ENCODE data around the gene SHC1. TPM values are rescaled to one million over a fixed set of nuclear protein-coding genes. Genes with fewer than 3 reads are reported as not detected.

Gene SHC1
- total and polyA plus RNA-seq, 2 donors (not counting 1 experiment from before 2014, with no cell fraction given): 50.1 to 61.4 TPM

- Mint-ChIP-seq H3K27me3 (no peaks in the 10 kb centered on the region), H3K27ac (no peak overlapping the region), H3K4me3 (no peak overlapping the region), H3K9me3 (ENCODE audit: insufficient read depth) (no peaks in the 10 kb centered on the region), H3K4me1 (peaks cover 12% of the 10 kb centered on the region)
- H4K20me1 ChIP-seq (ENCODE audit: control insufficient read depth, insufficient read depth, low read length, poor library complexity, severe bottlenecking): peaks cover 12% of the 10 kb centered on the region
- H3K27me3 ChIP-seq (replicated peaks in 1 of 4; ENCODE audit: control extremely low read depth in 1 of 4, control insufficient read depth in 3 of 4, insufficient read depth in 4 of 4, low read length in 3 of 4): no peaks in the 10 kb centered on the region
- H3K79me2 ChIP-seq (ENCODE audit: control insufficient read depth, insufficient read depth, low read length): peaks cover 63% of the 10 kb centered on the region
- ATAC-seq (ENCODE audit: low read depth): no peak
- ChIA-PET CTCF (interaction anchor here (0.8 to 9.8 kb wide), 7 partner anchors 8 to 191 kb away, joined by 3 to 72 read pairs (median 16); partner anchors contain the start of genes CKS1B, KRTCAP2, PBXIP1 and PYGO2), POLR2A (interaction anchor here (1.7 kb wide), 1 partner anchor 16 kb away, joined by 9 read pairs; no protein-coding TSS in a partner anchor)
- peak overlapping the region; percentile 91 for H2AFZ ChIP-seq (ENCODE audit: insufficient read depth, low read depth, low read length, poor library complexity, severe bottlenecking)
- DNase-seq: no peak
- 100% methylated on average over 1 of the region's 6 CpGs for WGBS (ENCODE audit: insufficient coverage)
- intact Hi-C loops (cut with micrococcal nuclease): loop anchor here (2.0 kb wide), 2 partner anchors 34 to 68 kb away; partner anchors contain the start of gene ADAM15
- H3K4me2 ChIP-seq (replicated peaks; ENCODE audit: low read depth, low read length, poor library complexity, severe bottlenecking): peak overlapping the region; percentile 87
- peaks cover 13 to 19% of the 10 kb centered on the region in 2 donors for H3K4me1 ChIP-seq (ENCODE audit: control insufficient read depth in 2 of 2, insufficient read depth in 2 of 2, low read length in 2 of 2)
- TF ChIP-seq CTCF (IDR thresholded peaks at IDR 0.05) (no peak), EZH2 (IDR thresholded peaks at IDR 0.05; ENCODE audit: borderline replicate concordance, insufficient read depth, low read depth, low read length, poor library complexity, severe bottlenecking) (no peak)
- H3K4me3 ChIP-seq (ENCODE audit: control extremely low read depth in 1 of 5, extremely low read depth in 1 of 5, insufficient read depth in 1 of 5, low read depth in 2 of 5, low read length in 4 of 5): peak overlapping the region in 4 of 5 experiments; percentile 55 to 85 (median 74)
- H3K36me3 ChIP-seq (replicated peaks in 1 of 2; ENCODE audit: control extremely low read depth in 1 of 2, control insufficient read depth in 1 of 2, extremely low read depth in 1 of 2, insufficient read depth in 2 of 2, low read length in 1 of 2): peaks cover 5 to 10% of the 10 kb centered on the region in 2 experiments
- H3K9ac ChIP-seq (ENCODE audit: low read length): peak overlapping the region; percentile 87
- no peaks in the 10 kb centered on the region for H3K9me3 ChIP-seq (ENCODE audit: control extremely low read depth in 1 of 3, control insufficient read depth in 2 of 3, insufficient read depth in 1 of 3, low read length in 2 of 3)
- peak overlapping the region; percentile 1 to 63 for H3K27ac ChIP-seq (ENCODE audit: low read length in 2 of 2)
Observed at GRCh38 chr1:154982341-154982740, 11.8 kb upstream of the SHC1 start.

DNA sequence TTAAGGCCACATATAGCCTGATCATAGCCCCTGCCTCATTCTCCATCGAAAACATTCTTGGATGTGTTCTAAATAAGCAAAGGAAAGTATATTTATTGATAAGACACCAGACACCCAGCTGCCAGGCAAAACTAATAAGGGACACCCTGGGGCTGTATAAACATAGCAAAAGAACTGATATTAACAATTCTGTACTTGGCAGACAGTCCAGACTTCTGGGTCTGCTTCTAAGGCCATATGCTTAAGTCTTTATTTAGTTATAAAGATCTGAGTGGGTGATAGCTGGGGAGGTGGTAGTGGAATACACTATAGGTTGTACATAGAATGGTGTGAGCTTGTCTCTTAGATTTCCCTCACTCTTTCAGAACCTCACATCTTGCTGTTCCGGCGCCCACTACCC is 7.8 kb upstream of the SHC1 start:
- ChIA-PET POLR2A (interaction anchor here (1.1 kb wide), 1 partner anchor 39 kb away, joined by 3 read pairs; no protein-coding TSS in a partner anchor), CTCF (interaction anchor here (1.0 to 2.5 kb wide), 4 partner anchors 16 to 107 kb away, joined by 4 to 12 read pairs (median 6); partner anchors contain the start of gene LENEP)

More for the DNA sequence above, 7.8 kb upstream of the SHC1 start:
- no CpG with 5 or more reads among the region's 3 CpGs for WGBS (ENCODE audit: insufficient coverage)
- intact Hi-C loops (cut with micrococcal nuclease): no loop called here
- Mint-ChIP-seq H3K27ac (no peak overlapping the region), H3K9me3 (ENCODE audit: insufficient read depth) (no peaks in the 10 kb centered on the region), H3K27me3 (no peaks in the 10 kb centered on the region), H3K4me1 (peaks cover 5% of the 10 kb centered on the region), H3K4me3 (no peak overlapping the region)
- peaks cover 49% of the 10 kb centered on the region for H3K79me2 ChIP-seq (ENCODE audit: control insufficient read depth, insufficient read depth, low read length)
- H4K20me1 ChIP-seq (ENCODE audit: control insufficient read depth, insufficient read depth, low read length, poor library complexity, severe bottlenecking): peaks cover under 1% of the 10 kb centered on the region
- ATAC-seq (ENCODE audit: low read depth): no peak
- H3K27ac ChIP-seq (ENCODE audit: low read length in 2 of 2): no peak overlapping the region
- H3K27me3 ChIP-seq (replicated peaks in 1 of 4; ENCODE audit: control extremely low read depth in 1 of 4, control insufficient read depth in 3 of 4, insufficient read depth in 4 of 4, low read length in 3 of 4): no peaks in the 10 kb centered on the region
- H3K4me3 ChIP-seq (ENCODE audit: control extremely low read depth in 1 of 5, extremely low read depth in 1 of 5, insufficient read depth in 1 of 5, low read depth in 2 of 5, low read length in 4 of 5): no peak overlapping the region
- H3K9me3 ChIP-seq (ENCODE audit: control extremely low read depth in 1 of 3, control insufficient read depth in 2 of 3, insufficient read depth in 1 of 3, low read length in 2 of 3): no peaks in the 10 kb centered on the region
- no peak overlapping the region for H2AFZ ChIP-seq (ENCODE audit: insufficient read depth, low read depth, low read length, poor library complexity, severe bottlenecking)
- TF ChIP-seq CTCF (IDR thresholded peaks at IDR 0.05) (no peak), EZH2 (IDR thresholded peaks at IDR 0.05; ENCODE audit: borderline replicate concordance, insufficient read depth, low read depth, low read length, poor library complexity, severe bottlenecking) (no peak)
- H3K36me3 ChIP-seq (replicated peaks in 1 of 2; ENCODE audit: control extremely low read depth in 1 of 2, control insufficient read depth in 1 of 2, extremely low read depth in 1 of 2, insufficient read depth in 2 of 2, low read length in 1 of 2): peaks cover 4 to 5% of the 10 kb centered on the region in 2 experiments
- peaks cover 14 to 23% of the 10 kb centered on the region in 2 donors for H3K4me1 ChIP-seq (ENCODE audit: control insufficient read depth in 2 of 2, insufficient read depth in 2 of 2, low read length in 2 of 2)
- no peak for DNase-seq
- no peak overlapping the region for H3K4me2 ChIP-seq (replicated peaks; ENCODE audit: low read depth, low read length, poor library complexity, severe bottlenecking)
- no peak overlapping the region for H3K9ac ChIP-seq (ENCODE audit: low read length)

Data from B cell (primary cell).